Adipocyte (in vitro differentiated cells): ENCODE data around the gene ASB7.
A peak's percentile ranks its signal among the peaks of the same experiment; 100 is the strongest.
"Not testable (repeated sequence)": the region's sequence is repeated elsewhere in the genome, so short reads cannot be mapped to it uniquely, and the experiment has no call there.

Source experiments
- DNase-seq: peaks from one replicate; pipeline ENCODE4 v3.0.0-alpha.2; 2015; ENCODE audit warnings: low read depth
- H3K27me3 ChIP-seq: replicated peaks from 2 replicates; pipeline ENCODE4 v1.7.0; 2013; ENCODE audit warnings: mild to moderate bottlenecking, low read length, moderate library complexity; ENCODE audit not compliant: control insufficient read depth, insufficient read depth
- H3K36me3 ChIP-seq: 2 replicates; pipeline ENCODE4 v1.7.0; 2013; ENCODE audit warnings: low read length, mild to moderate bottlenecking, moderate library complexity; ENCODE audit not compliant: control insufficient read depth, insufficient read depth, severe bottlenecking
- H3K4me1 ChIP-seq: 2 replicates; pipeline ENCODE4 v1.7.0; 2013; ENCODE audit warnings: mild to moderate bottlenecking, low read length, moderate library complexity; ENCODE audit not compliant: control insufficient read depth, insufficient read depth
- H3K4me3 ChIP-seq: 2 replicates; pipeline ENCODE4 v1.7.0; 2013; ENCODE audit warnings: mild to moderate bottlenecking, low read length, moderate library complexity
- H3K9ac ChIP-seq: 2 replicates; pipeline ENCODE4 v1.7.0; 2013; ENCODE audit warnings: mild to moderate bottlenecking, low read length, moderate library complexity
- H3K9me3 ChIP-seq: 2 replicates; pipeline ENCODE4 v1.7.0; 2013; ENCODE audit warnings: mild to moderate bottlenecking, low read length, moderate library complexity; ENCODE audit not compliant: control insufficient read depth

Gene ASB7

DNA sequence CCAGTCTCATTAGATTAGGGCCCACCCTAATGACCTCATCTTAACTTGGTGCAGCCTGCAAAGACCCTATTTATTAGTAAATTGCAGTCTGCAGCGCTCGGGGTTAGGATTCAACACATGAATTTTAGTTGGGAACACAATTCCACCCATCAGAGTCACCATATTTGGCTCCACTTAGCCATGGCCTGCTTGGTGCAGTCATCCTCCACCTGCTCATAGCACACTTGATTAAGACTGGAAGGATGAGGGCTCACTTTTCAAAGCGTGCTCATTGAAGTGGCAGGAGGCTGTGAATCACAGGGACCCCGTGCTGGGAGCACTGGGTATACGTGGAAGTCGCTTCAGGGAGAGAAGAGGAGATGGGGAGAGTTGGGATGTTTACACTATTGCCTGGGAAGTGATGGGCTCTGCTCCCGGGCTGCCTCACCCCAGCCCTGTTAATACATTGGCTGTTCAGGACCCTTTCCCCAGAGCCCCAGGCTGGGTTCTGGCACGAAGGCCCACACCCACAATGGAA lies 68.2 kb downstream of the ASB7 start:
- no peak overlapping the region for H3K4me3 ChIP-seq
- no peaks in the 10 kb centered on the region for H3K9me3 ChIP-seq
- peaks cover 15% of the 10 kb centered on the region for H3K4me1 ChIP-seq
- no peaks in the 10 kb centered on the region for H3K27me3 ChIP-seq
- no peak for DNase-seq
- no peak overlapping the region for H3K9ac ChIP-seq
- no peaks in the 10 kb centered on the region for H3K36me3 ChIP-seq

DNA sequence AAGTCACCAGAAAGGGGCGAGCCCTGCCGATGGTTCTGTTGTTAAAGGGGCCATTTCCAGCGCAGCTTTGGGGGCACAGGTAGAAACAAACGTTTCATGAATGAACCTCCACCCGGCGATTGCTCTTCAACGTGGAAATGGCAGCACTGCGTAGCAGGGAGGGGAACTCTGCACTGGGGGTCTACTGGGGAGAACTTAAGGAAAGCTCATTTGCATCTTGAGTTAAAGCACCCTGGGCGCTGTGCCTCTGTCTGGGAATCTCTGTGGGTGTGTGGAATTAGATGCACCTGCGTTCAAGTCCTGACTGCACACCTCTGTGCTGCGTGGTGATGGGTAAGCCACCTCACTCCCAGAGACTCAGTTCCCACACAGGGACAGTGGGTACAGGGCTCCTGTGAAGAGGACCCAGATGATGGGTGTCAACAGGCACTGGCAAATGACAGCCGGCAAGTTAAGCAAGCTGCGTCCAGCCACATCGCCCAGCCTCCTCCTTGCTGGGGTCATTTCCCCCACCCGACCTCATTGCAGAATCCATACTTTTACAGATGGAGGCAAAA lies 68.8 kb downstream of the ASB7 start:
- Histone ChIP-seq H3K36me3 (no peaks in the 10 kb centered on the region), H3K9ac (peak overlapping the region; percentile 74), H3K9me3 (no peaks in the 10 kb centered on the region), H3K27me3 (no peaks in the 10 kb centered on the region), H3K4me3 (no peak overlapping the region), H3K4me1 (peaks cover 15% of the 10 kb centered on the region)
- no peak for DNase-seq

DNA sequence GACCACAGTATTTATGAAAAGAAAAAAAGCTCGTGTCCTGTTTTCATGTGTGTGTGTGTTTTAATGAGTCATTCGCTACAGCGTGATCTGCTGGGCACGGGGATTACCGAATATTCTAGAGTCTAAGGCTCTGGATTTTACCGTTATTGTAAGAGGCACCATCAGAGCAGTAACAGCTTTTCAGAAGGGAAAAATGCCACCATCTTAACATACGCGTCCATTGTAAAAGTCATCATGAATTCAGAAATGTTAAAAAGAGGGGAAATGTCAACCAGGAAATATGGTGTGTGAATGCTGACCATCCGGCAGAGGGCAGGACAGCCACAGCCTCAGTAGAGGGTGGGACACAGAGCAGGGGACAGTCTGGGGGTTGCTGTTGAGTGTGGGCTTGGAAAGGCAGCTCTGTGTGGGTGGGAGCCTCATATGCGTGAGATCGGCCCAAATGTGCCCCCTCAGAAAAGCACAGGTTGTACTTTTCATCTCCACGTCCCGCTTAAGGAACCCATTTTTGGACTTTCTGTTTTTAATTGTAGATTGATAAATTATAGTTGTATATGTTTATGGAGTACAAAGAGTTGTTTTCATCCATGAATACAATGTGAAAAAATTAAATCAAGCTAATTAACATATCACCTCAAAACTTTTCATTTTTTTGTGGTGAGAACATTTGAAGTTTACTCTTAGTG lies 69.6 kb downstream of the ASB7 start:
- H3K4me1 ChIP-seq = peaks cover 15% of the 10 kb centered on the region
- peak overlapping the region; percentile 51 for H3K4me3 ChIP-seq
- H3K9ac ChIP-seq = peak overlapping the region; percentile 74
- H3K27me3 ChIP-seq = no peaks in the 10 kb centered on the region
- peak; percentile 80 for DNase-seq
- no peaks in the 10 kb centered on the region for H3K36me3 ChIP-seq
- H3K9me3 ChIP-seq = no peaks in the 10 kb centered on the region

DNA sequence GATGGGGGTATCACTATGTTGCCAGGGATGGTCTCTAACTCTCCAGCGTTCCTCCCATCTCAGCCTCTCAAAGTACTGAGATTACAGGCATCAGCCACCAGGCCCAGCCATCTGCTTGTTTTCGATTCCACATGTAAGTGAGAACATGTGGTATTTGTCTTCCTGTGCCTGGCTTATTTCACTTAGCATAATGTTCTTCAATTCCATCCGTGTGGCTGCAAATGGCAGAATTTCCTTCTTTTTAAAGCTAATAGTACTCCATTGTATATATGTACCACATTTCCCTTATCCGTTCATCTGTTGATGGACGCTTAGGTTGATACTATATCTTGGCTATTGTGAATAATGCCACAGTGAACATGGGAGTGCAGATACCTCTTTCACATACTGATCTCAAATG lies 70.6 kb downstream of the ASB7 start:
- DNase-seq = no peak
- Histone ChIP-seq H3K4me1 (peaks cover 10% of the 10 kb centered on the region), H3K9ac (peak overlapping the region; percentile 74), H3K27me3 (no peaks in the 10 kb centered on the region), H3K36me3 (no peaks in the 10 kb centered on the region), H3K9me3 (no peaks in the 10 kb centered on the region), H3K4me3 (no peak overlapping the region)

DNA sequence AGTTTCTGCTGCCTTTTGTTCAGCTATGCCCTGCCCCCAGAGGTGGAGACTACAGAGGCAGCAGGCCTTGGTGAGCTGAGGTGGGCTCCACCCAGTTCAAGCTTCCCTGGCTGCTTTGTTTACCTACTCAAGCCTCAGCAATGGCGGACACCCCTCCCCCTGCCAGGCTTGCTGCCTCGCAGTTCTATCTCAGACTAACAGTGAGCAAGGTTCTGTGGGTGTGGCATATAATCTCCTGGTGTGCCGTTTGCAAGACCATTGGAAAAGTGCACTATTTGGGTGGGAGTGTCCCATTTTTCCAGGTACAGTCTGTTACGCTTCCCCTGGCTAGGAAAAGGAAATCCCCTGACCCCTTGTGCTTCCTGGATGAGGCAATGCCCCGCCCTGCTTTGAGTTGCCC lies 76.8 kb downstream of the ASB7 start:
- DNase-seq, H3K4me3 ChIP-seq, H3K9me3 ChIP-seq, H3K36me3 ChIP-seq, H3K9ac ChIP-seq, H3K27me3 ChIP-seq: not testable (repeated sequence)
- peaks cover 39% of the 10 kb centered on the region for H3K4me1 ChIP-seq

DNA sequence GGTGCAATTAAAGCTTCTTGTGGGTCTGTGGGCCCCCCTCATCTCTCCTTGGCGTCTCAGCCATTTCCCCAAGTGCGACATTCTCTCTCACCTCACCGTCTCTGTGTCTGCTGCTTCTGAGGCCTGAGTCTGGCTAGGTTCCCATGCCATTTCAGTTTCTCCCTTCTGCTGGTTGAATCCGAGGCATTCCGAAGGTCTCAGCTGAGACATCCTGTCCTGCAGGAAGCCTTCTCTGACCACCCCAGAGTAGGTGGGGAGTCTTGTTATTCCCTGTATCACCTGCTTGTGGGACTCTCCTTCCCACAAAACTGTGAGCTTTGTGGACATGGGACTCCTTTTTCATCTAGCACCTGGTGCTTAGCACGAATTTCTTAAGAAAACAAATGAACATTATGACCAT lies 78.3 kb downstream of the ASB7 start:
- Histone ChIP-seq H3K9me3 (peaks cover 6% of the 10 kb centered on the region), H3K36me3 (no peaks in the 10 kb centered on the region), H3K4me1 (peaks cover 43% of the 10 kb centered on the region), H3K4me3 (peak overlapping the region; percentile 25), H3K9ac (peak overlapping the region; percentile 69), H3K27me3 (no peaks in the 10 kb centered on the region)
- no peak for DNase-seq

DNA sequence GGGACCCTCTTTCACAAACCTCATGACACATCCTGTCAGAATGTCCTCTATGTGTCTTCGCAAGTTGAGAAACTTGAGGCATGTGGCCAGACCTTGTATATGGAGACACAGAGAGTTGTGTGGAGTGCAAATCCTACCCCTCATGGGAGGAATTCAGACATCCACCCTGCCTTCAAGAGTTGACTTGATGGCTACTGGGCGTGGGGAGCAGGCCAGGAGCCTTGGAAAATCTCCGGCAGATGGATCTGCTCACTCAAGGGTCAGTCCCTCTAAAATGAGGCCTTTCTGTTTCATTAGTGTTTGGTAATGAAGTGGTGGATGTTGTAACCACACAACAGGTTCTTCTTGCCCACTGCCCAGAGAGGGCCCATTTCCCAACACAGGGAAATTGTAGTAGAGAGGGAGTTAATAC lies 79.0 kb downstream of the ASB7 start:
- peaks cover 6% of the 10 kb centered on the region for H3K9me3 ChIP-seq
- H3K4me3 ChIP-seq = no peak overlapping the region
- H3K36me3 ChIP-seq = no peaks in the 10 kb centered on the region

DNA sequence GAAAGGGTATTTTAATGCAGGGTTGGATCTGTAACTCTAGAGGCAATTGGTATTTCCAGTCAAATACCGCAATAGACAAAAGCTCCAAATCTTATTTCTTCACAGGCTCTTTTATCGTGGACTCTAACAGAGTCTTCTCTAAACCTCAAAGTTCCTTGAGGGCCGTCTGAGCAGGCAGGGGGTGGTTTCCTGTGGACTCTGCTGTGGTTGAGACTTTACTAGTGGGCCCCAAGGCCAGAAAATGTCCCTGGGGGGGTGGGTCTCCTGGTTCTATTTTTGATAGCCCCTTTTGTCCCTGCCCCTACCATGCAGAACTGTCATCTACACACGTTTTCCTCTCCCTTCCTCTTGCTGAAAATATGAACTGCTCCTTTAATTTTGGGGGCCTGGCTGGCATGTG lies 80.1 kb downstream of the ASB7 start:
- H3K9me3 ChIP-seq = peaks cover 6% of the 10 kb centered on the region
- H3K27me3 ChIP-seq = no peaks in the 10 kb centered on the region
- H3K36me3 ChIP-seq = no peaks in the 10 kb centered on the region
- H3K4me1 ChIP-seq = peaks cover 60% of the 10 kb centered on the region
- no peak overlapping the region for H3K4me3 ChIP-seq
- no peak for DNase-seq
- H3K9ac ChIP-seq = peak overlapping the region; percentile 10

More for the DNA sequence above, 79.0 kb downstream of the ASB7 start:
- Histone ChIP-seq H3K9ac (peak overlapping the region; percentile 76), H3K27me3 (no peaks in the 10 kb centered on the region), H3K4me1 (peaks cover 49% of the 10 kb centered on the region)
- peak; percentile 48 for DNase-seq

DNA sequence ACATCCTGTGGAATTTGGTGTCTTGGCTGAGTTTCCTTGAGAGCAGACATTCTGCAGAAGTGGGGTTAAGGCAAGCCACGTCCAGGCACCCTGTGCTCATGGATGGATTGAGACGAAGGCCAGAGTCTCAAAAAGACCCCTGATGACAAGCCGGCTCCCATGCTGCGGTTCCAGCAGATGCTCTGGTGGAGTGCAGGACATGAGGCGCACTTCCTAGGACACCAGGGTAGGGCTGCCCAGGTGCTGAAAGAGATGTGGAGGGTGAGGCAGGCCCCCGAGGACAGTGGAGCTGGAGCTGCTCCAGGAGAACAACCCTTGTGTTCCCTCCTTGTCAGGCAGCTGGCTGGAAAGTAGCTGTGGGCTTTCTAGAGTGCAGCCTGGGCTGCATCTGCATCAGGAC lies 81.0 kb downstream of the ASB7 start:
- Histone ChIP-seq H3K9me3 (peaks cover 6% of the 10 kb centered on the region), H3K27me3 (no peaks in the 10 kb centered on the region), H3K9ac (no peak overlapping the region), H3K4me1 (peaks cover 70% of the 10 kb centered on the region), H3K36me3 (no peaks in the 10 kb centered on the region), H3K4me3 (no peak overlapping the region)
- DNase-seq = no peak

DNA sequence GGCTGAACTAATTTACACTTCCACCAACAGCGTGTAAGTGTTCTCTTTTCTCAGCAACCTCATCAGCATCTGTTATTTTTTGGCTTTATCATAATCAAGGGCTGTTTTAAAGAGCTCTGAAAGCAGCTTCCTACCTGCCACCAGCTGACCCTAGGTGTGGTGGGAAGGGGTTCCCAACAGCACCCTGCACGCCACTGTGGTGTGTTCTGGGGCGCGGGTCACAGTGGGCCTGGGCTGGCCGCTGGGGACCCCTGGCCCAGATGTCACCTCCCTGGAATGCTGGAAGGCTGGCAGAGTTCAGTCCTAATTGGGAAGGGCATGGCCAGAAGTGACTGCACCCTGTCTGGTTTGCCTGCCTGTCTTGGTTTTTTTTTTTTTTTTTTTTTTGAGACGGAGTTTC lies 82.2 kb downstream of the ASB7 start:
- Histone ChIP-seq H3K9ac (no peak overlapping the region), H3K36me3 (no peaks in the 10 kb centered on the region), H3K9me3 (peaks cover 1% of the 10 kb centered on the region), H3K4me1 (peaks cover 81% of the 10 kb centered on the region), H3K27me3 (no peaks in the 10 kb centered on the region), H3K4me3 (no peak overlapping the region)
- DNase-seq = no peak

DNA sequence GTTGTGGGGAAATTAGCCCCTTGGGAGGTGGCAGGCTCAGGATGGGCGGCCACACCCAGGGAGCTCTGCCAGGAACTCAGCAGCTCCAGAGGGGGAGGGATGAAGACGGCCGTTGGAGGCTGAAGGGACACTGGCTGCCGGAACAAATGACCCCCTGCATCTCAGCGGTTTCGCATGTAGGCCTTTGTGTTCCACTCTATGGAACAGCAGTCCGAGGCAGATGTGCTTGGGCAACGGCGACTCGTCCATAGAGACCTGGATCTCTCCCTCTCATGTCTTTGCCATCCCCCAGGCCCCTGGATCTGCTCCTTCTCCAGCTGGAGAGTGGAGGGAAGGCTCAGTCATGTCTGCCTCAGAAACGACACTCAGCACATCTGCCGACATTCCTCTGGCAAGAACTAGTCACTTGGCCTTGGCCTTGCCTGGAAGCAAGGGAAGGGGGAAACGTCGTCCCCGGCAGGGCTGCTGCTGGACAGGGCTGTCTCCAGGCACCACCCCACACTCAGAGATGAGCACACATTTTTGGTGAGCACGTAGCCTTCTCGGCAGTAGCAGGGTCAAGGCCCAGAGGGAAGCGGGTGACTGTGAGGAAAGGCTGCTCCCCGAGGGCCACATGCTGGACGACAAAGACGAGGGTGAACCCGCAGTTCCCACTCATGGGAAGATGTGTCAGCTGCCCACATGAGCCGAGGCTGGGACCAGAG lies 83.8 kb downstream of the ASB7 start:
- Histone ChIP-seq H3K9ac (peak overlapping the region; percentile 86), H3K4me3 (peak overlapping the region; percentile 43), H3K27me3 (no peaks in the 10 kb centered on the region), H3K4me1 (peaks cover 85% of the 10 kb centered on the region), H3K9me3 (no peaks in the 10 kb centered on the region), H3K36me3 (no peaks in the 10 kb centered on the region)
- DNase-seq = no peak
